ENCODE data around the gene RGPD5. TPM values are rescaled to one million over a fixed set of nuclear protein-coding genes. Genes with fewer than 3 reads are reported as not detected.
"Not testable (repeated sequence)": the region's sequence is repeated elsewhere in the genome, so short reads cannot be mapped to it uniquely, and the experiment has no call there.

The RGPD5 gene
- total RNA-seq: 24.7 TPM
- long read RNA-seq, full-length matches to known transcripts: 4 of 9 reads
- long read RNA-seq, partial matches to known transcripts: 2 of 9 reads
- long read RNA-seq, other reads (novel, unspliced or antisense): 3 of 9 reads

- H3K27ac ChIP-seq (replicated peaks); H3K4me1 ChIP-seq; H3K27me3 ChIP-seq (ENCODE audit: low read depth); H3K9me3 ChIP-seq (replicated peaks); DNase-seq; H3K4me3 ChIP-seq; intact Hi-C loops (cut with micrococcal nuclease); H3K36me3 ChIP-seq: not testable (repeated sequence)
Observed at GRCh38 chr2:109794074-109794737, at the start of gene RGPD5. RGPD5 (plus strand) TSS chr2:109794305; CDS start chr2:109794466, 161 bp downstream.

GRCh38 chr2:109751572-109751971 lies 42.5 kb upstream of the RGPD5 start:
- H3K27me3 ChIP-seq (ENCODE audit: low read depth); H3K36me3 ChIP-seq; intact Hi-C loops (cut with micrococcal nuclease); H3K27ac ChIP-seq (replicated peaks); H3K9me3 ChIP-seq (replicated peaks); H3K4me3 ChIP-seq; DNase-seq; H3K4me1 ChIP-seq: not testable (repeated sequence)

DNA sequence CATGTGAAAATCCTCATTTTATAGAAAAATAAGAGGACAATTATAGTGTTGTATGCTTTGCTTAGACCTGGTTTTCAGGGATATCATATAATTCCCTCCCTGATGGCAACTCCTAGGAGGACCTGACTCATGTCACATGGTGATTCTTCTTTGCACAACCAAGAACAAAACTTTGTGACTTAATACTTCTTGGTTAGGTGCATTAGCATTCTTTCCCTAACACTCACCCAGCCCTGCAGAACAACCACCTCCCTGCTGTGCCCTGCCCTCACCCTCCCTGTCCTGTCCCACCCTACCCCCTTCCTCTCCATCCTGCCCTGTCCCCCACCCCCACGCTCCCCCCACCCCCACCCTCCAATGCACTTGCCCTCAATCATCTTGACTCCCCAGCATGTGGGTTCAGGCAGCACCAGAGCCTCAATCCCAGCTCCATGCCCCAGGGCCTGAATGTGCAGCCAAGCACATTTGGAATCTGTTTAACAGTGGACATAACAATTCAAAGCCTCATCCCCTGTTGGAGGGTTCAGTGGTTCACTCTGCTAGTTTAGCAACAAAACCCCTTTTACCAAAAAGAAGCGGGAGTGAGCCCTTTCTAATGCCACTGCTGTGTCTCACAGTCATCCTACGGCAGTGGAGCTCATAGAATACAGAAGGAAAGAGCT lies 36.8 kb upstream of the RGPD5 start:
- H3K27me3 ChIP-seq (ENCODE audit: low read depth); H3K36me3 ChIP-seq; H3K4me3 ChIP-seq; H3K9me3 ChIP-seq (replicated peaks); H3K4me1 ChIP-seq; DNase-seq; H3K27ac ChIP-seq (replicated peaks); intact Hi-C loops (cut with micrococcal nuclease): not testable (repeated sequence)

DNA sequence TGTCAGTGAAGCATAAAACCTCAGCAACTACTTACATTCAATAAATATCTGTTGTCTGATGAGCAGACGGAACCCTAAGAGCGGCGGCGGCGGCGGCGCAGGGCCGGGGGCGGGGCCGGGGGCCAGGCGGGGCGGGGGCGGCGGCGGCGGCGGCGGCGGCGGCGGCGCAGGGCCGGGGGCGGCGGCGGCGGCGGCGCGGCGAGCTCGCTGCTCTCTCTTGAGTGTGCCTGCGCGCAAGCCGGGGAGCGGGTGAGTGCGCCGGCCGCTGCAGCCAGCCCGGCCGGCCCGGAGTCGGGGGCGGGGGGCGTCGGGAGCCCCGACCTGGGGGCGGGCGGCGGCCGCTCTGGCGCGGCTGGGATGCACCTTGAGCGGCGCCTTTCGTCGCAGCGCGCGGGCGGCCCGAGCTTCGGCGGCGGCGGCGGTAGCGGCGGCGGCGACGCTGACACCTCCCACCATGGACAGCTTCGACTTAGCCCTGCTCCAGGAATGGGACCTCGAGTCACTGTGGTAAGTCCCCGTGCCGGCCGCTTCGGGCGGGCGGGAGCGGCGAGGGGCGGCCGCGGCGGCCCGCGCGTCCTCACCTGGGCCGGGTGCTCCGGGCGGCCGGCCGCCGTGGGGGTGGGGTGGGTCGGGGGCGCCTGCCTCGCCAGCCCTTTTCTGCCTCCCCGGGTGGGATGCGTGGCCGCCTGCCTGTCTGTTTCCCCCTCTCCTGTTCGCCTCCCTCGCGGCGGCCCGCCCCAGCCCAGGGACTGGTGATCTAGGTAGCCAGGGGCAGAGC lies 33.7 kb upstream of the RGPD5 start:
- intact Hi-C loops (cut with micrococcal nuclease); H3K27ac ChIP-seq (replicated peaks); H3K27me3 ChIP-seq (ENCODE audit: low read depth); H3K4me1 ChIP-seq; H3K36me3 ChIP-seq; DNase-seq; H3K9me3 ChIP-seq (replicated peaks): not testable (repeated sequence)
- peak overlapping the region; percentile 36 for H3K4me3 ChIP-seq

- DNase-seq; H3K27me3 ChIP-seq (ENCODE audit: low read depth); intact Hi-C loops (cut with micrococcal nuclease); H3K27ac ChIP-seq (replicated peaks); H3K36me3 ChIP-seq; H3K9me3 ChIP-seq (replicated peaks); H3K4me1 ChIP-seq: not testable (repeated sequence)
- peak overlapping the region; percentile 36 for H3K4me3 ChIP-seq
Observed at GRCh38 chr2:109761043-109761454, 33.1 kb upstream of the RGPD5 start.

- DNase-seq; H3K4me3 ChIP-seq; H3K4me1 ChIP-seq; H3K27me3 ChIP-seq (ENCODE audit: low read depth); H3K36me3 ChIP-seq; H3K9me3 ChIP-seq (replicated peaks); intact Hi-C loops (cut with micrococcal nuclease); H3K27ac ChIP-seq (replicated peaks): not testable (repeated sequence)
Observed at GRCh38 chr2:109761976-109762375, 32.1 kb upstream of the RGPD5 start.

GRCh38 chr2:109766074-109766473 lies 28.0 kb upstream of the RGPD5 start:
- intact Hi-C loops (cut with micrococcal nuclease); H3K4me1 ChIP-seq; H3K4me3 ChIP-seq; DNase-seq; H3K36me3 ChIP-seq; H3K27ac ChIP-seq (replicated peaks); H3K9me3 ChIP-seq (replicated peaks); H3K27me3 ChIP-seq (ENCODE audit: low read depth): not testable (repeated sequence)

GRCh38 chr2:109766886-109767578 lies 27.1 kb upstream of the RGPD5 start:
- H3K27me3 ChIP-seq (ENCODE audit: low read depth); H3K4me1 ChIP-seq; H3K9me3 ChIP-seq (replicated peaks); H3K36me3 ChIP-seq; H3K27ac ChIP-seq (replicated peaks); H3K4me3 ChIP-seq; intact Hi-C loops (cut with micrococcal nuclease); DNase-seq: not testable (repeated sequence)

DNA sequence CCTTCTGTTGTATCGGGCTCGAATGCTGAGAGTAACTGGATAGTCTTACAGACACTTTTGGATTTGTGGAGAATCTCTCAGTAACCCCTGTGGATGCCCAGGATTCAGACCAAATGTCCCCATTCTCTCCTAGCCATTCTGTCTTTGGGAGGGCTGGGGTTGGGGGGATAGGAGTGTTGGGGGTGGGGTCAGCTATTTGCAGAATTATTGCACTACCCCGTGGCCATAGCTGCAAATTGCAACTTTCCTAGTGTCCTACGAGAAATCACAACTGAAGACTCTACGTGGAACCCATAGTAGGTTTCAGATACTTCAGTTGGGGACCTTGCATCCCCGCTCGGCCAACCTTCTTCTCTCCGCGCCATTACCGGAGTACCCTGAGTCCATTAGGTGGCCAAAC lies 25.2 kb upstream of the RGPD5 start:
- H3K27ac ChIP-seq (replicated peaks); H3K4me3 ChIP-seq; H3K36me3 ChIP-seq; DNase-seq; H3K9me3 ChIP-seq (replicated peaks); intact Hi-C loops (cut with micrococcal nuclease); H3K4me1 ChIP-seq; H3K27me3 ChIP-seq (ENCODE audit: low read depth): not testable (repeated sequence)

GRCh38 chr2:109779118-109779517 lies 15.0 kb upstream of the RGPD5 start:
- H3K36me3 ChIP-seq; H3K4me1 ChIP-seq; intact Hi-C loops (cut with micrococcal nuclease); H3K9me3 ChIP-seq (replicated peaks); H3K27me3 ChIP-seq (ENCODE audit: low read depth); H3K4me3 ChIP-seq; DNase-seq; H3K27ac ChIP-seq (replicated peaks): not testable (repeated sequence)

DNA sequence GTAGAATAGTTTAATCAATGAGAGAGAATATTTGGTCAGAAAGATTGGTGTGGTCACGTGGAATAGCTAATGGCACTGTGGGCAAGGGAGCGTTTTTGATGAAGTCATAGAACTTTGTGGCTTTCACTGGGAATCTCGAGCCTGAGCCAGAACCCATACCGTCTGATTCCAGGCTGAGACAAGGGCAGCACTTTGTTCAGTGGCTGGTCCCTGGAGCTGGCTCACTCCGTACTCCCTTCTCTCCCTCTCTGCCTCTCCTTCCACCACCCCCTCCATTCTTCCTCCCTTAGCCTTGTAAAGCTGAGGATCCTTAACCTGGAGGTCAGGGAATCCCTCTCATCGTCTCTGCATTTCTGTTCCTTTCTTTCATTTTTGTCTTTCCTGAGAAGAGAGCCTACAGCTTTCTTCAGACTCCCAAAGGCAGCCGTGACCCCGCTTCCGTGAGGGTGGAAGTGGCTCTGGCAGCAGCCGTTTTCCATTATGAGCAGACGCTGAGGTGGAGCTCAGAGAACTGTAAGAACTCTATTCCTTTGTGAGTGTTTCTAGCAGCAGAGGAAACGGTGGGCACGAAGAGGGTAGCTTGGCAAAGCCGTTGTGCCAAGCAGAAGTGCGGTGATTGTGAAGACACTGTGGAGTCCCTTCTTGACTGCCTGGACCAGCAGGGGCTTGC lies 12.8 kb upstream of the RGPD5 start:
- H3K4me3 ChIP-seq; H3K4me1 ChIP-seq; H3K9me3 ChIP-seq (replicated peaks); DNase-seq; intact Hi-C loops (cut with micrococcal nuclease); H3K27me3 ChIP-seq (ENCODE audit: low read depth); H3K27ac ChIP-seq (replicated peaks); H3K36me3 ChIP-seq: not testable (repeated sequence)

DNA sequence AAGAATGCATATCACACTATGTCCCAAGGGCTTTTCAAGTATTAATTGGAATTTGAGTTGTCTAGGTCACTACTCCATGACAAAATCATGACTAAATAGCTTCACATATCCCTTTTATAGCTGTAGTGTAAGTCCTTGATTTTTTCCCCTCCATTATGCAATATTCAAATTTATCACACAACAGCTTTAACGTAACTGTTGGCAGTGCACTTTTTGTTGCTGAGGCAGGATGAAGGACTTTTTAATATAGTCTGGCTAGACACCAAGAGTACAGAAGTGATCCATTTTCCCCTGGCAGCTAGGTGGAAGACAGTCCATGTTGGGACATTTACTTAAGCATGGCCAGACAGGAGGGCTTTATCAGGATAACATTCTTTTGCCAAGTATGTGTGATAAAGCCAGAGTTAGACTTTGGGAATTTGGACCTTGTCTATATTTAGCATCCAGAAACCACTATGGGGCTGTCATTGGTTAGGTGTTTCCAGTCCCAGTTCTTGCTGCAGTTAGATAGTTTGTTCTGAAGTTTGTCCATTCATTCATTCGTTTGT lies 11.6 kb upstream of the RGPD5 start:
- intact Hi-C loops (cut with micrococcal nuclease); H3K27me3 ChIP-seq (ENCODE audit: low read depth); H3K36me3 ChIP-seq; H3K27ac ChIP-seq (replicated peaks); H3K4me3 ChIP-seq; H3K4me1 ChIP-seq; H3K9me3 ChIP-seq (replicated peaks); DNase-seq: not testable (repeated sequence)
